Cardiac ventricle fibroblast (primary cell): ENCODE measurements around the gene TCF23. TPM values are rescaled to one million over a fixed set of nuclear protein-coding genes. Genes with fewer than 3 reads are reported as not detected.

ENCODE experiments used
- total RNA-seq: library from RNA; depleted of rRNA; stranded (reverse); fragments of >200 nt; gene quantifications from 2 replicates; pipeline ENCODE4 v1.2.3, GENCODE V29; 2015

The TCF23 gene
- total RNA-seq, result 0.10 and 0.44 TPM in 2 replicates

DNA sequence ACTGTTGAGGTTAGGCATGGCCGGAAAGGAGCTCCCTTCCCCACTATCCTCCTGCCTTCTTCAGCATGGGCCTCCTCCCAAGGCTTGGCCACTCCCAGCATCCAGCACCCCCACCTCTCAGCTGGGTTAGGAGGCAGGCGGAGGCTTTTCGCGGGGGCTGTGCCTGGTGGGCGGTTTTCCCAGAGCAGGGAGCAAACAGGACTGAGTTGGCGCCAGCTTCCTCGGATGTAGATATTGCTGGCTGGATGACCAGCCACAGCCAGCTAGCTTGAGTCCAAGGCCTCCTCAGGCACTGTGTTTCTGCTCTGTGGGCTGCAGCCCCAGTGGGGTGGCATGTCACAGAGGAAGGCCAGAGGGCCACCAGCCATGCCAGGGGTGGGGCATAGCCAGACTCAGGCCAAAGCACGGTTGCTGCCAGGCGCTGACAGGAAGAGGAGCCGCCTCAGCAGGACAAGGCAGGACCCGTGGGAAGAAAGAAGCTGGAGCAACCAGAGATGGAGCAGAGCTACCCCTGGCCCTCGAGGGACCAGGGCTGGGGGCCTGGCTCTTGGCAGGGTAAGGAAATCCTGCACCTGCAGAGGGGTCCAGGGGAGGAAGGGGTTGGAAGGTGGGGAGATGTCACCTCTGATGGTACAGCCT lies at the start of gene TCF23:
Gene TCF23, plus strand, starts transcription at position 204 of the 639 bp plus-strand sequence. Its CDS starts 130 bp downstream, at position 334.

GRCh38 chr2:27118525-27119329 lies 30.1 kb upstream of the TCF23 start, which contains the start of gene CGREF1:
Gene CGREF1, minus strand, starts transcription at chr2:27119128. Its CDS starts 14,762 bp downstream, at chr2:27104366.

DNA sequence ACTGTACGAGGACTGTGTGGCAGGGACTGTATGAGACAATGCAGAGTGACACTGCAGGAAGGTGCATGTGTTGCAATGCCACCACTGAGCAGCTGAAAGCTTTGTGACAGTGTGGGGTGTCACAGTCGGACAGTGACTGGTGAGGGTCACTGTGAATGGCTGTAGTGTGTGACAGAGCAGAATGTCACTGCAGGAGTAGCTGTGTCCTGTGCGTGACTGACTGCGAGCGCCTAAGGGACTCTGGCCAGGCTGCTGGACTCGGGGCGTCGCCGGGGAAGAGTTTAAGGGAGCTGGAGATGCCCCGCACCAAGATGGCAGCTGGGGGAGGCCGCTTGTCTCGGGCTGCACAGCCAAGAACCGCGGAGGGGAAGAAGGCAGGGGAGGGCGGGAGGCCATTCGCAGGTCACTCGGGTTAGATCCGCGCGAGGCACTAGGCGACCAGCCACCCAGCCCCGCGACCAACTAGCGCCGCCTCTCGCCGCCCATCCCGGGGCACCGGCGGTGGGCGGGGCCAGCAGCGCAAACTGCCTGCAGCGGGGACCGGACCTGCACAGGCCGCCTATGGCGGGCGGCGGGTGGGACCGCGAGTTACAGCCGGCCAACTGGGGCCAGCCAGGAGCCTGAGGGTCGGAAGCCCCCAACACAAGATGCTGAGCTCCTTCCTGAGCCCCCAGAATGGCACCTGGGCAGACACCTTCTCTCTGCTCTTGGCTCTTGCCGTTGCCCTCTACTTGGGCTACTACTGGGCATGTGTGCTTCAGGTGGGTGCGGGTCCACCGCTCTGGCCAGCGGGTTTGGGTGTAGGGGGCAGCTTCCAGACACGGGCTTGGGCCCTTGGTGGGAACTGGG lies 25.3 kb upstream of the TCF23 start, which contains the start of gene ABHD1:
Gene ABHD1, plus strand, starts transcription at position 514 of the 849 bp plus-strand sequence. Its CDS starts 134 bp downstream, at position 648.

GRCh38 chr2:27133905-27134780 lies 14.7 kb upstream of the TCF23 start, which contains the start of gene PREB:
Gene PREB, minus strand, starts transcription at chr2:27134636. Its CDS starts 215 bp downstream, at chr2:27134421.

DNA sequence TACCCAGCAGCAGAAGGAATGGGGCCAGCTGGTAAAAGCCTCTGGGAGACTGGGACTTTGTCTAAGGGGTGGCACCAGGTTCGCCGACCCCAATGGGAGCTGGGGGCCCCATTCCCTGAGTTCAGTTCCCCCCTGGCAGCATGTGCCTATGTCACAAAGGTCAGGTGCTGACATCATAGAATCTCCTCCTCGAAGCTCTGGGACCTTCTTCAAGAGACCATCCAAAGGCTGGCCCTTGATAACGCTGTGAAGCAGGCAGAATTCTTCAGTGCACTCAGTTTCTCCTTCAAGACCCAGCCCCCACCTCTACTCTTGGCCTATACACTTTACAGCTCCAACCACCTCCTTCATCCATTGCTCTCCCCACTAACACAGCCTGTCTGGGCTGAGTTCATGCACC lies 9.5 kb upstream of the TCF23 start, which contains the start of gene PRR30:
Gene PRR30, minus strand, starts transcription at position 101 of the 400 bp plus-strand sequence. CDS start 1,081 bp downstream, outside the sequence.

Other genes with a start within 250 kb of the TCF23 start
- 9.9 and 14.4 TPM in 2 replicates for gene MAPRE3, start 178.4 kb upstream of the TCF23 start, total RNA-seq
- gene TMEM214, start 116.0 kb upstream of the TCF23 start, total RNA-seq, result 49.5 and 65.0 TPM in 2 replicates
- gene AGBL5, start 97.3 kb upstream of the TCF23 start, total RNA-seq, result 10.2 and 12.7 TPM in 2 replicates
- gene OST4, start 77.3 kb upstream of the TCF23 start, total RNA-seq, result 215 and 321 TPM in 2 replicates
- gene EMILIN1, start 70.4 kb upstream of the TCF23 start, total RNA-seq, result 661 and 781 TPM in 2 replicates
- 1.1 TPM in 1 of 2 replicates, not detected in the other for gene KHK, start 62.2 kb upstream of the TCF23 start, total RNA-seq
- 9.6 and 12.3 TPM in 2 replicates for gene CGREF1, start 29.9 kb upstream of the TCF23 start, total RNA-seq
- gene ABHD1, start 25.2 kb upstream of the TCF23 start, total RNA-seq, result 0.06 TPM in 1 of 2 replicates, not detected in the other
- gene PREB, start 14.4 kb upstream of the TCF23 start, total RNA-seq, result 54.4 and 60.6 TPM in 2 replicates
- not detected in 2 replicates for gene PRR30, start 9.6 kb upstream of the TCF23 start, total RNA-seq
- 157 and 193 TPM in 2 replicates for gene ATRAID, start 63.0 kb downstream of the TCF23 start, total RNA-seq
- gene SLC5A6, start 63.3 kb downstream of the TCF23 start, total RNA-seq, result 12.2 and 13.5 TPM in 2 replicates
- gene CAD, start 68.4 kb downstream of the TCF23 start, total RNA-seq, result 27.5 and 30.3 TPM in 2 replicates
- 0.06 and 0.10 TPM in 2 replicates for gene SLC30A3, start 114.0 kb downstream of the TCF23 start, total RNA-seq
- gene DNAJC5G, start 126.4 kb downstream of the TCF23 start, total RNA-seq, result not detected in 2 replicates
- not detected in 2 replicates for gene TRIM54, start 133.4 kb downstream of the TCF23 start, total RNA-seq
- gene UCN, start 159.4 kb downstream of the TCF23 start, total RNA-seq, result 1.1 and 1.2 TPM in 2 replicates
- gene MPV17, start 174.1 kb downstream of the TCF23 start, total RNA-seq, result 123 and 139 TPM in 2 replicates
- 23.2 and 28.6 TPM in 2 replicates for gene GTF3C2, start 207.8 kb downstream of the TCF23 start, total RNA-seq
- gene EIF2B4, start 221.3 kb downstream of the TCF23 start, total RNA-seq, result 28.6 and 35.0 TPM in 2 replicates
- gene SNX17, start 221.6 kb downstream of the TCF23 start, total RNA-seq, result 87.7 and 96.2 TPM in 2 replicates
- gene ZNF513, start 231.7 kb downstream of the TCF23 start, total RNA-seq, result 3.0 and 5.4 TPM in 2 replicates